ENCODE data around the gene RNF141.

DNA sequence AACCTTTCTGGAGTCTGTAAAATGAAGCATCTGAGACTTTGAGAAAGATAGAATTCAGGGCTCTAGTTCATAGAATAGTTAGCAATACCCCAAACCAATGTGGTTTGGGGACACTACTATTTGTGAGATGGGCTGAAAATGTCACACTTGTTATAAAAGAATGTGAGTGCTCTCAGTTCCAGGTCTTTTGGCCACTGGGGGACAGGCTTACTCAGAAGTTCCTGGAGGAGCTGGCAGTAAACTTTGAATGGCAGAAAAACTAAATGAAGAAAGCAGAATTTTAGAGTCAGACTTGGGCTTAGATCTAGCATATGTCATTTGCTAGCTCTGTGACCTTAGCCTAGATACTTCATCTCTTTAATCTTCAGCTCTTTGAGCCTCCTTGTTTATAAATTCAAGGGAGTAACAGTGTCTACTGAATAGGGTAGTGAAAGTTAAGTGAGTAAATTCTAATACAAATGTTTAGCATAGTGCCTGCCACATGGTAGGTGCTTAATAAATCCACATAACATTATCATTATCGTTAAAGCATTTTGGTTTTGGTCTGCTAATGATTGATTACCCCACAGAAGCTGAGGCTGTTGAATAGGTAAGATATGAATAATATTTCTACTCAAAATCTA, 23.8 kb upstream of the RNF141 start:
- TF ChIP-seq, protein P1, sequence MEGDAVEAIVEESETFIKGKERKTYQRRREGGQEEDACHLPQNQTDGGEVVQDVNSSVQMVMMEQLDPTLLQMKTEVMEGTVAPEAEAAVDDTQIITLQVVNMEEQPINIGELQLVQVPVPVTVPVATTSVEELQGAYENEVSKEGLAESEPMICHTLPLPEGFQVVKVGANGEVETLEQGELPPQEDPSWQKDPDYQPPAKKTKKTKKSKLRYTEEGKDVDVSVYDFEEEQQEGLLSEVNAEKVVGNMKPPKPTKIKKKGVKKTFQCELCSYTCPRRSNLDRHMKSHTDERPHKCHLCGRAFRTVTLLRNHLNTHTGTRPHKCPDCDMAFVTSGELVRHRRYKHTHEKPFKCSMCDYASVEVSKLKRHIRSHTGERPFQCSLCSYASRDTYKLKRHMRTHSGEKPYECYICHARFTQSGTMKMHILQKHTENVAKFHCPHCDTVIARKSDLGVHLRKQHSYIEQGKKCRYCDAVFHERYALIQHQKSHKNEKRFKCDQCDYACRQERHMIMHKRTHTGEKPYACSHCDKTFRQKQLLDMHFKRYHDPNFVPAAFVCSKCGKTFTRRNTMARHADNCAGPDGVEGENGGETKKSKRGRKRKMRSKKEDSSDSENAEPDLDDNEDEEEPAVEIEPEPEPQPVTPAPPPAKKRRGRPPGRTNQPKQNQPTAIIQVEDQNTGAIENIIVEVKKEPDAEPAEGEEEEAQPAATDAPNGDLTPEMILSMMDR (IDR thresholded peaks at IDR 0.05): no peak
- no peak for TF ChIP-seq FOXJ3 (CRISPR knock-in tag; IDR thresholded peaks at IDR 0.05; ENCODE audit: borderline replicate concordance)
- no peak for TF ChIP-seq ELF4 (CRISPR knock-in tag; IDR thresholded peaks at IDR 0.05; ENCODE audit: low read depth)
- no peak for TF ChIP-seq GTF2I (CRISPR knock-in tag; conservative IDR thresholded peaks at IDR 0.05)
- no peak for TF ChIP-seq ZNF232 (CRISPR knock-in tag; IDR thresholded peaks at IDR 0.05)
- no peak for TF ChIP-seq CREB1 (CRISPR knock-in tag; IDR thresholded peaks at IDR 0.05)
- TF ChIP-seq, protein P2, sequence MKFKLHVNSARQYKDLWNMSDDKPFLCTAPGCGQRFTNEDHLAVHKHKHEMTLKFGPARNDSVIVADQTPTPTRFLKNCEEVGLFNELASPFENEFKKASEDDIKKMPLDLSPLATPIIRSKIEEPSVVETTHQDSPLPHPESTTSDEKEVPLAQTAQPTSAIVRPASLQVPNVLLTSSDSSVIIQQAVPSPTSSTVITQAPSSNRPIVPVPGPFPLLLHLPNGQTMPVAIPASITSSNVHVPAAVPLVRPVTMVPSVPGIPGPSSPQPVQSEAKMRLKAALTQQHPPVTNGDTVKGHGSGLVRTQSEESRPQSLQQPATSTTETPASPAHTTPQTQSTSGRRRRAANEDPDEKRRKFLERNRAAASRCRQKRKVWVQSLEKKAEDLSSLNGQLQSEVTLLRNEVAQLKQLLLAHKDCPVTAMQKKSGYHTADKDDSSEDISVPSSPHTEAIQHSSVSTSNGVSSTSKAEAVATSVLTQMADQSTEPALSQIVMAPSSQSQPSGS (CRISPR knock-in tag; IDR thresholded peaks at IDR 0.05; ENCODE audit: borderline replicate concordance, low read depth): no peak
- no peak for TF ChIP-seq JUN (CRISPR knock-in tag; IDR thresholded peaks at IDR 0.05)
- TF ChIP-seq, protein P3, sequence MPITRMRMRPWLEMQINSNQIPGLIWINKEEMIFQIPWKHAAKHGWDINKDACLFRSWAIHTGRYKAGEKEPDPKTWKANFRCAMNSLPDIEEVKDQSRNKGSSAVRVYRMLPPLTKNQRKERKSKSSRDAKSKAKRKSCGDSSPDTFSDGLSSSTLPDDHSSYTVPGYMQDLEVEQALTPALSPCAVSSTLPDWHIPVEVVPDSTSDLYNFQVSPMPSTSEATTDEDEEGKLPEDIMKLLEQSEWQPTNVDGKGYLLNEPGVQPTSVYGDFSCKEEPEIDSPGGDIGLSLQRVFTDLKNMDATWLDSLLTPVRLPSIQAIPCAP (CRISPR knock-in tag; IDR thresholded peaks at IDR 0.05): no peak
- TF ChIP-seq CBFB (CRISPR knock-in tag; IDR thresholded peaks at IDR 0.05; ENCODE audit: low read depth): no peak
- TF ChIP-seq, protein P4, sequence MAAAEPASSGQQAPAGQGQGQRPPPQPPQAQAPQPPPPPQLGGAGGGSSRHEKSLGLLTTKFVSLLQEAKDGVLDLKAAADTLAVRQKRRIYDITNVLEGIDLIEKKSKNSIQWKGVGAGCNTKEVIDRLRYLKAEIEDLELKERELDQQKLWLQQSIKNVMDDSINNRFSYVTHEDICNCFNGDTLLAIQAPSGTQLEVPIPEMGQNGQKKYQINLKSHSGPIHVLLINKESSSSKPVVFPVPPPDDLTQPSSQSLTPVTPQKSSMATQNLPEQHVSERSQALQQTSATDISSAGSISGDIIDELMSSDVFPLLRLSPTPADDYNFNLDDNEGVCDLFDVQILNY (CRISPR knock-in tag; IDR thresholded peaks at IDR 0.05): no peak

Data from WTC11 (cell line).